ENCODE data around the gene WIF1.

Gene WIF1

DNA sequence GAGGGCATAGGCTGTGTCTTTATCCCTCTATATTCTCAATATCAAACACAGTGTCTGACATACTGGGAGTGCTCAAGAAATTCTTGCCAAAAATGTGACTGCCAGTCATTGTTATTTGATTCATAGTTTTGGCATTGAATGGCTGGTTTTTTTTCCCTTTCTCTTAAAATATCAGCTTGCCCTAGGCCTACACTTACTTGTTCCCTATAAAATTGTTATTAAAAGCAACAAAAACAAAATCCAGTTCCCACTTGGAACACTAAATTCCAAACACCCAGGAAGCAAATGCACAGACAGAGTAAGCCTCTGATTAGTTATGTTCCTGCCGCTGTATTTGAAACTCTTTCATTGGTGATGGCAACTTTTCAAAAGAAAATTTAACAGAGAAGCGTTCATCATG, 110.7 kb downstream of the WIF1 start:
- no peaks in the 10 kb centered on the region for H3K36me3 ChIP-seq (ENCODE audit: control insufficient read depth, low read length)
- H3K27me3 ChIP-seq (ENCODE audit: control insufficient read depth, low read length) = peaks cover 5% of the 10 kb centered on the region; the same call in 1 of the 2 replicates
- no peak overlapping the region for H3K27ac ChIP-seq (ENCODE audit: low read depth, low read length)
- no peak for TF ChIP-seq CTCF (IDR thresholded peaks at IDR 0.05; ENCODE audit: low read depth, low read length, poor library complexity, severe bottlenecking)
- H3K4me2 ChIP-seq (ENCODE audit: low read length) = no peak overlapping the region
- no peaks in the 10 kb centered on the region for H3K79me2 ChIP-seq (ENCODE audit: control insufficient read depth, low read length)
- H3K4me1 ChIP-seq (ENCODE audit: control insufficient read depth, low read length) = no peaks in the 10 kb centered on the region
- no peaks in the 10 kb centered on the region for H3F3A ChIP-seq (ENCODE audit: control insufficient read depth, insufficient read depth)
- H3K4me3 ChIP-seq (ENCODE audit: low read length) = no peak overlapping the region
- no peaks in the 10 kb centered on the region for H3K9me3 ChIP-seq (ENCODE audit: control insufficient read depth, insufficient read depth, low read length)
- no peaks in the 10 kb centered on the region for H3K9me2 ChIP-seq (replicated peaks; ENCODE audit: control insufficient read depth, low read length)
- H4K20me1 ChIP-seq (ENCODE audit: control insufficient read depth, insufficient read depth, low read depth, low read length) = no peaks in the 10 kb centered on the region

DNA sequence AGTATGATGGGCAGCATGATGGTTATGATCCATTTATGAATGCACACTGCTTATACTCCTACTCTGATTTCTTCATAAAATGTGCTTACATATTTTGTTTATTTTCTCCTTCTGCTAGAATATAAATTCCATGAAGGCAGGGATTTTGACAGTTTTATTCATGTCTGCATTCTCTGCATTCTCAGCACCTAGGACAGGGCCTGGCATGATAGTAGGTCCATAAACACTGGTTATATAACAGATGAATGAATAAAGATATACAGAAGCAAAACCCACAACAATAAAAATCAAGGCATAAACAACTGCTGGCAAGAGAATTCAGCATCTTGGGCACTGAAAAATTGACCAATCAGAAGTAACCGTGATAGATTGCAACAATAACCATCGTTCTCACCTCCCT, 115.4 kb downstream of the WIF1 start:
- H3K4me2 ChIP-seq (ENCODE audit: low read length) = no peak overlapping the region
- H3K4me1 ChIP-seq (ENCODE audit: control insufficient read depth, low read length) = no peaks in the 10 kb centered on the region
- TF ChIP-seq CTCF (IDR thresholded peaks at IDR 0.05; ENCODE audit: low read depth, low read length, poor library complexity, severe bottlenecking) (no peak), EZH2phosphoT487 (IDR thresholded peaks at IDR 0.05; ENCODE audit: borderline replicate concordance, low read length) (no peak)
- no peaks in the 10 kb centered on the region for H3K36me3 ChIP-seq (ENCODE audit: control insufficient read depth, low read length)
- H3K4me3 ChIP-seq (ENCODE audit: low read length) = no peak overlapping the region
- H4K20me1 ChIP-seq (ENCODE audit: control insufficient read depth, insufficient read depth, low read depth, low read length) = no peaks in the 10 kb centered on the region
- no peaks in the 10 kb centered on the region for H3K9me2 ChIP-seq (replicated peaks; ENCODE audit: control insufficient read depth, low read length)
- H3F3A ChIP-seq (ENCODE audit: control insufficient read depth, insufficient read depth) = no peaks in the 10 kb centered on the region
- no peaks in the 10 kb centered on the region for H3K9me3 ChIP-seq (ENCODE audit: control insufficient read depth, insufficient read depth, low read length)
- H3K27ac ChIP-seq (ENCODE audit: low read depth, low read length) = no peak overlapping the region
- no peaks in the 10 kb centered on the region; the same call in 1 of the 2 replicates for H3K27me3 ChIP-seq (ENCODE audit: control insufficient read depth, low read length)
- no peaks in the 10 kb centered on the region for H3K79me2 ChIP-seq (ENCODE audit: control insufficient read depth, low read length)

GRCh38 chr12:65004270-65004669, 116.8 kb downstream of the WIF1 start:
- Histone ChIP-seq H3K4me1 (ENCODE audit: control insufficient read depth, low read length) (no peaks in the 10 kb centered on the region), H3K9me3 (ENCODE audit: control insufficient read depth, insufficient read depth, low read length) (no peaks in the 10 kb centered on the region), H3K4me3 (ENCODE audit: low read length) (no peak overlapping the region), H4K20me1 (ENCODE audit: control insufficient read depth, insufficient read depth, low read depth, low read length) (no peaks in the 10 kb centered on the region), H3F3A (ENCODE audit: control insufficient read depth, insufficient read depth) (no peaks in the 10 kb centered on the region), H3K27me3 (ENCODE audit: control insufficient read depth, low read length) (no peaks in the 10 kb centered on the region; the same call in 1 of the 2 replicates), H3K36me3 (ENCODE audit: control insufficient read depth, low read length) (no peaks in the 10 kb centered on the region), H3K4me2 (ENCODE audit: low read length) (no peak overlapping the region), H3K27ac (ENCODE audit: low read depth, low read length) (no peak overlapping the region), H3K79me2 (ENCODE audit: control insufficient read depth, low read length) (no peaks in the 10 kb centered on the region), H3K9me2 (replicated peaks; ENCODE audit: control insufficient read depth, low read length) (no peaks in the 10 kb centered on the region)
- no peak for TF ChIP-seq CTCF (IDR thresholded peaks at IDR 0.05; ENCODE audit: low read depth, low read length, poor library complexity, severe bottlenecking)
- TF ChIP-seq EZH2phosphoT487 (IDR thresholded peaks at IDR 0.05; ENCODE audit: borderline replicate concordance, low read length) = no peak

Measured in DOHH2 (cell line).